GM15510 (cell line): ENCODE data around the gene APOL1.
A peak's percentile ranks its signal among the peaks of the same experiment; 100 is the strongest.

Experiments
- POLR2A ChIP-seq: IDR thresholded peaks from 3 replicates; pipeline ENCODE4 v1.6.1; 2011; ENCODE audit warnings: borderline replicate concordance; ENCODE audit not compliant: insufficient read length; ENCODE audit errors: extremely low read depth

The APOL1 gene

GRCh38 chr22:36252754-36253522 is at the start of gene APOL1:
Gene APOL1, plus strand, starts transcription at chr22:36253133. Its CDS starts 1,823 bp downstream, at chr22:36254956.
- peak; percentile 54 for TF ChIP-seq POLR2A

GRCh38 chr22:36204001-36204631 is 48.8 kb upstream of the APOL1 start:
- no peak for TF ChIP-seq POLR2A

- no peak for TF ChIP-seq POLR2A
Observed at GRCh38 chr22:36204632-36205015, 48.3 kb upstream of the APOL1 start.

GRCh38 chr22:36206255-36206654 is 46.7 kb upstream of the APOL1 start:
- TF ChIP-seq POLR2A, result no peak

- TF ChIP-seq POLR2A, result no peak
Observed at GRCh38 chr22:36208162-36208765, 44.7 kb upstream of the APOL1 start.

- TF ChIP-seq POLR2A, result no peak
Observed at GRCh38 chr22:36208914-36209313, 44.0 kb upstream of the APOL1 start.

- no peak for TF ChIP-seq POLR2A
Observed at GRCh38 chr22:36210224-36210623, 42.7 kb upstream of the APOL1 start.

- no peak for TF ChIP-seq POLR2A
Observed at GRCh38 chr22:36211237-36211861, 41.6 kb upstream of the APOL1 start.

- no peak for TF ChIP-seq POLR2A
Observed at GRCh38 chr22:36212901-36213300, 40.0 kb upstream of the APOL1 start.

- no peak for TF ChIP-seq POLR2A
Observed at GRCh38 chr22:36213586-36213985, 39.3 kb upstream of the APOL1 start.

GRCh38 chr22:36215981-36216380 is 37.0 kb upstream of the APOL1 start:
- TF ChIP-seq POLR2A, result no peak

GRCh38 chr22:36218648-36219193 is 34.2 kb upstream of the APOL1 start:
- TF ChIP-seq POLR2A, result no peak

GRCh38 chr22:36220451-36220921 is 32.4 kb upstream of the APOL1 start:
- no peak for TF ChIP-seq POLR2A

GRCh38 chr22:36221799-36222751 is 30.9 kb upstream of the APOL1 start:
- TF ChIP-seq POLR2A, result no peak
